IPS-20b (cell line): Measurements from ENCODE around the gene SALL4.
"Not testable (repeated sequence)": the region's sequence is repeated elsewhere in the genome, so short reads cannot be mapped to it uniquely, and the experiment has no call there.

Experiments
- H3K27ac ChIP-seq: one replicate; pipeline ENCODE4 v1.5.1; 2013; ENCODE audit warnings: low read length
- H3K27me3 ChIP-seq: 2 replicates; pipeline ENCODE4 v1.6.1; 2013; ENCODE audit warnings: mild to moderate bottlenecking, low read length, inconsistent platforms; ENCODE audit not compliant: insufficient read depth
- H3K36me3 ChIP-seq: 2 replicates; pipeline ENCODE4 v1.6.1; 2013; ENCODE audit warnings: low read depth, mild to moderate bottlenecking, inconsistent platforms, low read length, moderate library complexity; ENCODE audit not compliant: insufficient read depth
- H3K4me1 ChIP-seq: 2 replicates; pipeline ENCODE4 v1.6.1; 2013; ENCODE audit warnings: mild to moderate bottlenecking, control low read depth, inconsistent platforms, low read length, moderate library complexity; ENCODE audit not compliant: insufficient read depth
- H3K4me3 ChIP-seq: 2 replicates; pipeline ENCODE4 v1.5.1; 2013; ENCODE audit warnings: mild to moderate bottlenecking, low read length, inconsistent platforms
- H3K9ac ChIP-seq: 2 replicates; pipeline ENCODE4 v1.6.1; 2013; ENCODE audit warnings: low read depth, mild to moderate bottlenecking, inconsistent platforms, low read length, moderate library complexity
- H3K9me3 ChIP-seq: 2 replicates; pipeline ENCODE4 v1.6.1; 2013; ENCODE audit warnings: mild to moderate bottlenecking, low read depth, low read length, inconsistent platforms; ENCODE audit not compliant: insufficient read depth

The SALL4 gene

GRCh38 chr20:51758978-51759544 lies 43.3 kb downstream of the SALL4 start:
- H3K9me3 ChIP-seq: no peaks in the 10 kb centered on the region
- H3K4me1 ChIP-seq: no peaks in the 10 kb centered on the region
- H3K27me3 ChIP-seq: no peaks in the 10 kb centered on the region
- no peak overlapping the region for H3K27ac ChIP-seq
- H3K4me3 ChIP-seq: no peak overlapping the region
- no peak overlapping the region for H3K9ac ChIP-seq
- no peaks in the 10 kb centered on the region for H3K36me3 ChIP-seq

DNA sequence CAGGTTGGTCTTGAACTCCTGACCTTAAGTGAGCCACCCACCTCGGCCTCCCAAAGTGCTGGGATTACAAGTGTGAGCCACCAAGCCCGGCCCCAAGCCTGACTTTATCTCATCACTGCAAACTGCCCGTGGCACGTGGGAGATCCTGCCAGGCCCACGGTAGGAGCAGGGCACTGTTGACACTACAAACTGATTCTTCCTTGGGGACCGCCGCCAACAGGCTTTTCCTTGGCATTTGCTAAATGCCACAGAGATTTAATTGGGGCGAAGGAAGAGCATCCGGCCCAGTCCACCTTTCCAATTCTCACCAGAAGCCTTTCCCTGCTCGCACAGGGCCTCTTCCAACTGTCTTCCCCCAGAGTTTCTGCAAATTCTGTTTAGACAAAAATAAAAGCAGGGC lies 45.1 kb downstream of the SALL4 start:
- no peak overlapping the region for H3K4me3 ChIP-seq
- no peak overlapping the region for H3K9ac ChIP-seq
- H3K9me3 ChIP-seq: no peaks in the 10 kb centered on the region
- no peaks in the 10 kb centered on the region for H3K4me1 ChIP-seq
- no peak overlapping the region for H3K27ac ChIP-seq
- no peaks in the 10 kb centered on the region for H3K36me3 ChIP-seq
- no peaks in the 10 kb centered on the region for H3K27me3 ChIP-seq

DNA sequence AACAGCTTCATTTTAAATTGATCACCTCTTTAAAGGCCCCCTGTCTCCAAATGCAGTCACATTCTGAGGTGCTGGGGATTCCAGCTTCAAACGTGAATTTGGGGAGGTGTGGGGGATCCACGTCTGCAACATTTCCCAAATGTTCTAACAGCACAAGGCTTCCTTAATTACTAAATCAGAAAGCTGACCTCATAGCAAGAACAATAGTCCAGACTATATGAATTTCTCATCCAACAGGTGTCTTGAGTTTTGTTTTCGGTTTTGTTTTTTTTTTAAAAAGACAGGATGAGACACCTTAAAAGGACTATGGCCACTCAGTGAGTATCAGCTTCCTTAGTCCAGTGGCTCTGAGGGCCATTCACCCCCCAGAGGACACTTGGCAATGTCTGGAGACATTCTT lies 45.7 kb downstream of the SALL4 start:
- no peak overlapping the region for H3K9ac ChIP-seq
- H3K36me3 ChIP-seq: no peaks in the 10 kb centered on the region
- no peak overlapping the region for H3K4me3 ChIP-seq
- no peak overlapping the region for H3K27ac ChIP-seq
- H3K4me1 ChIP-seq: no peaks in the 10 kb centered on the region
- no peaks in the 10 kb centered on the region for H3K9me3 ChIP-seq
- no peaks in the 10 kb centered on the region for H3K27me3 ChIP-seq

- H3K9me3 ChIP-seq, H3K27me3 ChIP-seq, H3K9ac ChIP-seq, H3K4me3 ChIP-seq, H3K4me1 ChIP-seq, H3K36me3 ChIP-seq, H3K27ac ChIP-seq: not testable (repeated sequence)
These were observed 49.1 kb downstream of the SALL4 start for GRCh38 chr20:51753220-51753619.

- Histone ChIP-seq H3K36me3 (no peaks in the 10 kb centered on the region), H3K9me3 (no peaks in the 10 kb centered on the region), H3K4me1 (no peaks in the 10 kb centered on the region; the same call in 1 of the 2 replicates), H3K9ac (no peak overlapping the region), H3K4me3 (no peak overlapping the region), H3K27ac (no peak overlapping the region), H3K27me3 (no peaks in the 10 kb centered on the region)
These were observed 49.9 kb downstream of the SALL4 start for GRCh38 chr20:51752343-51752951.

GRCh38 chr20:51750770-51751388 lies 51.4 kb downstream of the SALL4 start:
- no peaks in the 10 kb centered on the region for H3K27me3 ChIP-seq
- no peaks in the 10 kb centered on the region for H3K36me3 ChIP-seq
- no peak overlapping the region for H3K27ac ChIP-seq
- no peak overlapping the region for H3K9ac ChIP-seq
- no peaks in the 10 kb centered on the region; the same call in 1 of the 2 replicates for H3K4me1 ChIP-seq
- no peaks in the 10 kb centered on the region for H3K9me3 ChIP-seq
- H3K4me3 ChIP-seq: no peak overlapping the region

DNA sequence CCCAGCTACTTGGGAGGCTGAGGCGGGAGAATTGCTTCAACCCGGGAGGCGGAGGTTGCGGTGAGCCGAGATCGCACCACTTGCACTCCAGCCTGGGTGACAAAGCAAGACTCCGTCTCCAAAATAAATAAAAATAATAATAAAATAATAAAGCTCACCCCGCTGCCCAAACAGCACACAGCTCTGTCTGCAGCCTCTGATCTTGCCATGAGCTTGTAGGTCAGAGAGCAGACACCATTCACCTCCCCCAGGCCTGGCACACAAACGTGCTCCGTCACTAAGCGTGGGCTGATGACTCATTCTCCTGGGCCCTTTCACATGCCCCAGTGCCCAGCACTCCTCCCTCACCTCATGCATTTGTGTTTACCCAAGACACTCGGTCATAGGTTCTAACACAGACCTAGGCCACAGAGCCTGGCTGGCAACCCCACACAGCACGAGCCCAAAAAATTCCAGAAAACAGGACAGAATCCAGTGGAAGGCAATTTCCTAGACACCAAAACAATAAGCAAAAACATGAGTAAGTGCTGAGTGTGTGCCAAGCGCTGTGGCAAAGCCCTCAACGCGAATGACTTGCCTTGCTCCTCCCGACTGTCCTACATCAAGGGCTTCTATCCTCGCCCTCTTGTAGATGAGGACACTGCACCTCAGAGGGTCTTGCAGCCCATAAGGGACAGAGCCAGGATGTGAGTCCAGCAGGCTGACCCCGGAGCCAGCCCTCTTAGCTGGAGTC lies 52.1 kb downstream of the SALL4 start:
- Histone ChIP-seq H3K27me3 (no peaks in the 10 kb centered on the region), H3K27ac (no peak overlapping the region), H3K9me3 (no peaks in the 10 kb centered on the region), H3K9ac (no peak overlapping the region), H3K4me3 (no peak overlapping the region), H3K36me3 (no peaks in the 10 kb centered on the region), H3K4me1 (no peaks in the 10 kb centered on the region; the same call in 1 of the 2 replicates)

DNA sequence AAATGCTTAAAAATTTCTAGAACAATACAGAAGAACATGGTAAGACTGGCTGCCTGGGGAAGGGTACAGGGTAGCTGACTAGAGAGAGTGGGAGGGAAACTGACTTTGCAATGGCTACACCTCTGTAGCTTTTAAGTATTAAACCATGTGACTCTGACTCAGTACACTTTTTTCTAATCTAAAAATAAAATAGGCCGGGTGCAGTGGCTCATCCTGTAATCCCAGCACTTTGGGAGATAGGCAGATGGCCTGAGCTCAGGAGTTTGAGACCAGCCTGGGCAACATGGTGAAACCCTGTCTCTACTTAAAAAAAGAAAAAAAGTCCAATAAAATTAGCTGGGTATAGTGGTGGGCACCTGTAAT lies 52.7 kb downstream of the SALL4 start:
- Histone ChIP-seq H3K9ac (no peak overlapping the region), H3K9me3 (no peaks in the 10 kb centered on the region), H3K27me3 (no peaks in the 10 kb centered on the region), H3K27ac (no peak overlapping the region), H3K4me3 (no peak overlapping the region), H3K36me3 (no peaks in the 10 kb centered on the region), H3K4me1 (no peaks in the 10 kb centered on the region; the same call in 1 of the 2 replicates)

DNA sequence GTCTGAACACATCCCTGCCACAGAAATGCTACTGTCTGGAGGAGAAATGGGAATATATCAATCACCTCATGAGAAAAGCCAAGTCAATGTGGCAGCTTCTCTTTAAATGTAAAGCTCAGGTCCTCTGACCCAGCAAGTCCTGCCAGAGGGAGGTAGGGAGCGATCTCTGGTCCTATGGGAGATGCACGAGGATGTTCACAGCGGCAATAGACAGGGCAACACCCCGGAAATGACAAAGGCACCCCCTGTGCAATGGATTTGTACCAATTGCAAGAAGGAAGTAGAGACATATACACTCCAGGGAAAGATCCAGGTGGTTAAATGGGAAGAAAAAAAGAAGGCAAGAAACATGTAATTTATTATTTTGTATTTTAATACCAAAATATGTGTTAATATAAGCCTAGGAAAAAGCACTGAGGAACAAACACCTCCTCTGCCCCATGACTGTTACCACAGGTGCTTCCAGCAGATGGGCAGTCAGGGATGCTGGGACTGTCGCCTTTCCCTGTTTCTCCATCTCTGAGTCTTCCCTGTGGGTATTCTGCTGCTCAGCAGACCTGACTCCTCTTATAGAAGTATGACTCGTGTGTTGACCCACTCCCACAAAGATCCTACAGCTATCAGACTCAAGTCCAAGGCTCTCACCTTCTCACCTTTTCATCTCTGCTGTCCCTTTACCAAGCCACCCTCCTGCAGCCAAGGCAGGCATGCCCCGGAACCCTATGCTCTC lies 55.0 kb downstream of the SALL4 start:
- Histone ChIP-seq H3K27ac (no peak overlapping the region), H3K36me3 (no peaks in the 10 kb centered on the region), H3K4me1 (no peaks in the 10 kb centered on the region; the same call in 1 of the 2 replicates), H3K9me3 (no peaks in the 10 kb centered on the region), H3K9ac (no peak overlapping the region), H3K27me3 (no peaks in the 10 kb centered on the region), H3K4me3 (no peak overlapping the region)

GRCh38 chr20:51745804-51746203 lies 56.5 kb downstream of the SALL4 start:
- Histone ChIP-seq H3K9ac (no peak overlapping the region), H3K4me1 (no peaks in the 10 kb centered on the region; the same call in 1 of the 2 replicates), H3K4me3 (no peak overlapping the region), H3K9me3 (no peaks in the 10 kb centered on the region), H3K27ac (no peak overlapping the region), H3K36me3 (no peaks in the 10 kb centered on the region), H3K27me3 (no peaks in the 10 kb centered on the region)

GRCh38 chr20:51740838-51741237 lies 61.5 kb downstream of the SALL4 start:
- Histone ChIP-seq H3K4me1 (no peaks in the 10 kb centered on the region), H3K4me3 (no peak overlapping the region), H3K9me3 (no peaks in the 10 kb centered on the region), H3K9ac (no peak overlapping the region), H3K27ac (no peak overlapping the region), H3K27me3 (no peaks in the 10 kb centered on the region), H3K36me3 (no peaks in the 10 kb centered on the region)
